Frontal cortex (tissue), 1 donor: ENCODE measurements around the gene STOML2. TPM values are rescaled to one million over a fixed set of nuclear protein-coding genes. Genes with fewer than 3 reads are reported as not detected.

Source experiments
- total RNA-seq: library from RNA; depleted of rRNA; stranded (reverse); fragments of >200 nt; gene quantifications from one replicate; pipeline ENCODE4 v1.2.3, GENCODE V29; 2014

The STOML2 gene
- total RNA-seq, 1 donor from 2014 or later: 55.4 TPM

Other genes starting within 250 kb of the STOML2 start
- gene PHF24, start 144.8 kb downstream of the STOML2 start, total RNA-seq: 19.2 TPM
- gene DNAJB5, start 113.4 kb downstream of the STOML2 start, total RNA-seq: 57.1 TPM
- gene VCP, start 30.5 kb downstream of the STOML2 start, total RNA-seq: 205 TPM
- gene FANCG, start 23.2 kb downstream of the STOML2 start, total RNA-seq: 18.8 TPM
- gene PIGO, start 6.5 kb downstream of the STOML2 start, total RNA-seq: 6.9 TPM
- gene ATOSB, start 12.7 kb upstream of the STOML2 start, total RNA-seq: 12.2 TPM
- gene UNC13B, start 58.9 kb upstream of the STOML2 start, total RNA-seq: 17.9 TPM